OCI-LY7 (cell line): ENCODE measurements around the gene TBRG4. TPM values are rescaled to one million over a fixed set of nuclear protein-coding genes. Genes with fewer than 3 reads are reported as not detected.

Source experiments
- BruUV-seq: library from RNA; stranded (reverse); fragments of 400-500 nt; replicated peaks from 2 replicates; lab custom pipeline; 2021; lab: Mats Ljungman, UMichigan
- CTCF ChIA-PET: fragments of 300-600 bp; sonication (Branson Sonifier 250); formaldehyde crosslinking; loops from one replicate; lab custom pipeline; 2022; ENCODE audit warnings: antibody characterized with exemption; ENCODE audit not compliant: unreplicated experiment; lab: Charles Lee
- POLR2A ChIA-PET: fragments of 300-600 bp; sonication (Branson Sonifier 250); formaldehyde crosslinking; loops from one replicate; lab custom pipeline; 2022; ENCODE audit warnings: antibody characterized with exemption; lab: Charles Lee
- DNase-seq: peaks from one replicate; pipeline ENCODE4 v3.0.0-alpha.2; 2015; ENCODE audit warnings: low spot score
- H2AFZ ChIP-seq: fragments of 200-600 bp; sonication (generic), shearing (Covaris generic); 2 replicates; pipeline ENCODE4 v1.6.1; 2014; ENCODE audit warnings: mild to moderate bottlenecking, antibody characterized with exemption, low read length, moderate library complexity
- H3K27ac ChIP-seq: fragments of 200-600 bp; sonication (generic); 2 replicates; pipeline ENCODE4 v1.5.1; 2014; ENCODE audit warnings: mixed run types, low read depth, mild to moderate bottlenecking, moderate library complexity, low read length, inconsistent platforms; ENCODE audit not compliant: poor library complexity, severe bottlenecking
- H3K36me3 ChIP-seq: fragments of 200-600 bp; sonication (generic); 2 replicates; pipeline ENCODE4 v1.6.1; 2014; ENCODE audit warnings: mild to moderate bottlenecking, antibody characterized with exemption, low read length, moderate library complexity, mixed read lengths; ENCODE audit not compliant: insufficient read depth
- H3K4me1 ChIP-seq: fragments of 200-600 bp; sonication (generic); 2 replicates; pipeline ENCODE4 v1.5.1; 2014; ENCODE audit warnings: mild to moderate bottlenecking, low read length; ENCODE audit not compliant: insufficient read depth, poor library complexity, severe bottlenecking
- H3K4me2 ChIP-seq: fragments of 200-600 bp; sonication (generic); 2 replicates; pipeline ENCODE4 v1.6.1; 2014; ENCODE audit warnings: mild to moderate bottlenecking, low read length
- H3K4me3 ChIP-seq: fragments of 200-600 bp; sonication (generic); 2 replicates; pipeline ENCODE4 v1.5.1; 2014; ENCODE audit warnings: mild to moderate bottlenecking, low read depth, low read length; ENCODE audit not compliant: poor library complexity, severe bottlenecking
- H3K79me2 ChIP-seq: fragments of 200-600 bp; sonication (generic); 2 replicates; pipeline ENCODE4 v1.6.1; 2016; ENCODE audit warnings: low read depth, mild to moderate bottlenecking, low read length, moderate library complexity, mixed read lengths; ENCODE audit not compliant: insufficient read depth
- H3K9me2 ChIP-seq: fragments of 200-600 bp; sonication (generic); 2 replicates; pipeline ENCODE4 v1.6.1; 2016; ENCODE audit warnings: mild to moderate bottlenecking, low read length, mixed read lengths; ENCODE audit not compliant: insufficient read depth
- H3K9me3 ChIP-seq: fragments of 200-600 bp; sonication (generic); 2 replicates; pipeline ENCODE4 v1.6.1; 2014; ENCODE audit warnings: mild to moderate bottlenecking, mixed run types, low read length, mixed read lengths
- H4K20me1 ChIP-seq: fragments of 200-600 bp; sonication (generic); 2 replicates; pipeline ENCODE4 v1.6.1; 2014; ENCODE audit warnings: mild to moderate bottlenecking, antibody characterized with exemption, low read length, moderate library complexity, mixed read lengths; ENCODE audit not compliant: insufficient read depth
- CTCF ChIP-seq: fragments of 200-600 bp; sonication (generic); conservative IDR thresholded peaks from 2 replicates; pipeline ENCODE4 v1.5.1; 2014; ENCODE audit warnings: mild to moderate bottlenecking, antibody characterized with exemption, low read length, moderate library complexity, mixed read lengths
- EZH2phosphoT487 ChIP-seq: fragments of 200-600 bp; sonication (generic); IDR thresholded peaks from 2 replicates; pipeline ENCODE4 v1.6.1; 2018; ENCODE audit warnings: low read depth, borderline replicate concordance, mild to moderate bottlenecking, mixed run types, antibody characterized with exemption, low read length, moderate library complexity, mixed read lengths
- intact Hi-C: fragments of 100-400 bp; cut with micrococcal nuclease; formaldehyde crosslinking; loops from one replicate; pipeline ENCODE4 v1.10.0; 2022; ENCODE audit not compliant: unreplicated experiment
- total RNA-seq, 2 experiments: library from RNA; depleted of rRNA in 1 of 2; stranded (reverse); fragments of >200 nt in 1 of 2; shearing (Covaris generic) in 1 of 2; gene quantifications; 2 replicates each; pipeline ENCODE4 v1.2.3, GENCODE V29; 2014 to 2022

The TBRG4 gene
- total RNA-seq, 2 experiments from 2014 or later = 113 to 141 TPM

DNA sequence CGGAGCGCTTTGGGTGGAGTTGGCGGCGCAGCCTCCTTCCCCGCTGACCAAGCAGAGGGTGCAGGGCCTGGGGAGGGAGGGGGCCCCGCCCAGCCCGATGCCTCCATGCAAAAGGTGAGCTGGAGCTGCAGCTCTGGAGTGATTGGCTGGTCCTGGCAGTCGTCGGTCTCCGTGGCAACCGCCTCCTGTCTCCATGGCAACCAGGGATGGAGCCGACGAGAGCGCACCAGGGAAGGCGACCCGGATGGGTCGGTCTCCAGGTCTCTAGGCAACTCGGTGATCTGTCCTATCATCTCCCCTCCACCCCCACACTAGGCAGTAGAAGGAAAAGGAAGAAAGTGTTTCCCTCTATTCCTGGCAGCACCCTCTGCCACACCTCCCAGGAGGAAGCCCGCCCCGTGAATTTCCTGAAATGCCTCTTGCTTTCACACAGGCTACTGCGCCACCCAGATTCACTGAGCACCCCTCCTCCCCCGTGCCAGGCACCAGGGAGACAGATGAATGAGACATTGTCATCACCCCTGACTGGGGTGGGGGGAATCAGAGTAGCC, 22.1 kb downstream of the TBRG4 start:
- H3K4me2 ChIP-seq = peak overlapping the region; percentile 3; the same call in 1 of the 2 replicates
- CTCF ChIA-PET = no interaction called here
- no peak for DNase-seq

DNA sequence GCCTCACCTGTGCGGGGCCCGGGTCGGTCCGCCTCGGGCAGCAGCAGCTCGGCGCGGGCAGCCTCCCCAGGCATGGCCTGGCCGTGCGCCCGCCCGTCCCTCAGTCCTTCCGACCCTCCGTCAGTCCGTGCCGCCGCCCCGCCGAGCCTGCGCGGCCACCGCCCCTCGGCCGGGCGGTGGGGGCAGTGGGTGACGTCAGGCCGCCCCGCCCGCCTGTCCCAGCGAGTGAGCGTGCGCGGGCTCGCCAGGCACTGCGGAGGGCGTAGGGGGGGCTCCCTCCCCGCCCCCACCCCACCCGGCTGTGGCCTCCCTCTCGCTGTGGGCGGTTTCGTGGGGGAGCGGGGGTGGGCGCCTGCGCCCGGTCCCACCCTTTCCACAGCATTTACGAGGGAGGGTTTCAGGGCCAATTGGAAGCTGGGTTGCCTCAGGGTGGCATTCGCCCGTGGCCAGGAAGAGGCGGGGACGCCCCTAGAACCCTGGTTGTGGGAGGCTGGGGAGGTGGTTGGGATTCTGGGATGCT, 22.6 kb downstream of the TBRG4 start, which contains the start of gene NACAD:
TSS of gene NACAD (minus strand) at position 149 of the 520 bp plus-strand sequence. CDS start at position 74, 75 bp downstream.
- no TSS peak for BruUV-seq
- no peak for DNase-seq
- Histone ChIP-seq H3K4me2 (peak within 1 kb of the TSS; percentile 3; the same call in 1 of the 2 replicates), H3K27ac (no peak within 1 kb of the TSS), H3K4me1 (no peaks in the 10 kb centered on the region), H3K4me3 (no peak within 1 kb of the TSS), H3K9me2 (no peaks in the 10 kb centered on the region), H2AFZ (no peak within 1 kb of the TSS), H3K36me3 (no peaks in the 10 kb centered on the region), H3K9me3 (0 out of 2 replicates have a peak, but pooled peaks cover 5% of the 10 kb centered on the region), H4K20me1 (no peaks in the 10 kb centered on the region), H3K79me2 (no peaks in the 10 kb centered on the region)
- intact Hi-C loops = no loop called here
- TF ChIP-seq EZH2phosphoT487 = no peak
- no peak for TF ChIP-seq CTCF
- ChIA-PET POLR2A (interaction anchor here (0.6 to 1.0 kb wide), 2 partner anchors 18 to 127 kb away, joined by 3 to 4 read pairs; no protein-coding TSS in a partner anchor), CTCF (no interaction called here)

More for the DNA sequence above, 22.1 kb downstream of the TBRG4 start:
- Histone ChIP-seq H2AFZ (no peak overlapping the region), H3K9me3 (peaks cover 8% of the 10 kb centered on the region; the same call in 1 of the 2 replicates), H3K4me1 (no peaks in the 10 kb centered on the region), H3K9me2 (no peaks in the 10 kb centered on the region), H3K79me2 (no peaks in the 10 kb centered on the region), H3K36me3 (no peaks in the 10 kb centered on the region), H3K27ac (no peak overlapping the region), H4K20me1 (no peaks in the 10 kb centered on the region), H3K4me3 (no peak overlapping the region)
- TF ChIP-seq CTCF (no peak), EZH2phosphoT487 (no peak)
- POLR2A ChIA-PET = interaction anchor here (1.0 kb wide), 1 partner anchor 18 kb away, joined by 4 read pairs; no protein-coding TSS in a partner anchor
- intact Hi-C loops = no loop called here
- BruUV-seq = no TSS peak
